Loucy (cell line): Measurements from ENCODE around the gene PTH2.
A peak's percentile ranks its signal among the peaks of the same experiment; 100 is the strongest.

ENCODE experiments used
- H2AFZ ChIP-seq: fragments of 200-600 bp; sonication (generic); 2 replicates; pipeline ENCODE4 v1.6.0; 2016; ENCODE audit warnings: antibody characterized with exemption, mild to moderate bottlenecking, low read length, moderate library complexity
- H3F3A ChIP-seq: fragments of 200-600 bp; 2 replicates; pipeline ENCODE4 v1.6.0; 2016; ENCODE audit warnings: antibody characterized with exemption, low read depth, mild to moderate bottlenecking
- H3K27me3 ChIP-seq: fragments of 200-600 bp; sonication (generic); 2 replicates; pipeline ENCODE4 v1.6.1; 2014; ENCODE audit warnings: low read length, mild to moderate bottlenecking; ENCODE audit not compliant: insufficient read depth, poor library complexity, severe bottlenecking
- H3K36me3 ChIP-seq: fragments of 200-600 bp; sonication (generic); 2 replicates; pipeline ENCODE4 v1.6.1; 2016; ENCODE audit warnings: low read length; ENCODE audit not compliant: insufficient read depth
- H3K4me1 ChIP-seq: fragments of 200-600 bp; sonication (generic); 2 replicates; pipeline ENCODE4 v1.5.1; 2014; ENCODE audit warnings: low read length, mild to moderate bottlenecking; ENCODE audit not compliant: insufficient read depth, poor library complexity, severe bottlenecking
- H3K4me2 ChIP-seq: fragments of 200-600 bp; sonication (generic); 2 replicates; pipeline ENCODE4 v1.6.0; 2014; ENCODE audit warnings: antibody characterized with exemption, low read length, low read depth, mild to moderate bottlenecking; ENCODE audit not compliant: poor library complexity, severe bottlenecking
- H3K4me3 ChIP-seq: fragments of 200-600 bp; sonication (generic); 2 replicates; pipeline ENCODE4 v1.5.1; 2014; ENCODE audit warnings: low read length, mild to moderate bottlenecking, mixed read lengths; ENCODE audit not compliant: poor library complexity, severe bottlenecking
- H3K79me2 ChIP-seq: fragments of 200-600 bp; sonication (generic); 2 replicates; pipeline ENCODE4 v1.6.1; 2014; ENCODE audit warnings: low read length; ENCODE audit not compliant: insufficient read depth
- H3K9ac ChIP-seq: fragments of 200-600 bp; sonication (generic); 2 replicates; pipeline ENCODE4 v1.6.0; 2014; ENCODE audit warnings: mild to moderate bottlenecking, low read depth, low read length, moderate library complexity; ENCODE audit not compliant: poor library complexity, severe bottlenecking
- H3K9me2 ChIP-seq: fragments of 200-600 bp; sonication (generic); replicated peaks from 2 replicates; pipeline ENCODE4 v1.6.1; 2016; ENCODE audit warnings: low read depth, low read length, mixed read lengths
- H3K9me3 ChIP-seq: fragments of 200-600 bp; sonication (generic); 2 replicates; pipeline ENCODE4 v1.6.1; 2014; ENCODE audit warnings: mild to moderate bottlenecking, antibody characterized with exemption, low read length, low read depth; ENCODE audit not compliant: insufficient read depth
- H4K20me1 ChIP-seq: fragments of 200-600 bp; sonication (generic); 2 replicates; pipeline ENCODE4 v1.6.0; 2014; ENCODE audit warnings: antibody characterized with exemption, low read length, mild to moderate bottlenecking; ENCODE audit not compliant: insufficient read depth, poor library complexity, severe bottlenecking
- EZH2phosphoT487 ChIP-seq: fragments of 200-600 bp; IDR thresholded peaks from 2 replicates; pipeline ENCODE4 v1.6.1; 2018; ENCODE audit warnings: antibody characterized with exemption, mild to moderate bottlenecking, moderate library complexity, borderline replicate concordance
- TF ChIP-seq, protein P1 (sequence below): fragments of 200-600 bp; sonication (generic); conservative IDR thresholded peaks from 2 replicates; pipeline ENCODE4 v1.5.1; 2014; ENCODE audit warnings: mild to moderate bottlenecking, antibody characterized with exemption, low read length

PTH2 gene

DNA sequence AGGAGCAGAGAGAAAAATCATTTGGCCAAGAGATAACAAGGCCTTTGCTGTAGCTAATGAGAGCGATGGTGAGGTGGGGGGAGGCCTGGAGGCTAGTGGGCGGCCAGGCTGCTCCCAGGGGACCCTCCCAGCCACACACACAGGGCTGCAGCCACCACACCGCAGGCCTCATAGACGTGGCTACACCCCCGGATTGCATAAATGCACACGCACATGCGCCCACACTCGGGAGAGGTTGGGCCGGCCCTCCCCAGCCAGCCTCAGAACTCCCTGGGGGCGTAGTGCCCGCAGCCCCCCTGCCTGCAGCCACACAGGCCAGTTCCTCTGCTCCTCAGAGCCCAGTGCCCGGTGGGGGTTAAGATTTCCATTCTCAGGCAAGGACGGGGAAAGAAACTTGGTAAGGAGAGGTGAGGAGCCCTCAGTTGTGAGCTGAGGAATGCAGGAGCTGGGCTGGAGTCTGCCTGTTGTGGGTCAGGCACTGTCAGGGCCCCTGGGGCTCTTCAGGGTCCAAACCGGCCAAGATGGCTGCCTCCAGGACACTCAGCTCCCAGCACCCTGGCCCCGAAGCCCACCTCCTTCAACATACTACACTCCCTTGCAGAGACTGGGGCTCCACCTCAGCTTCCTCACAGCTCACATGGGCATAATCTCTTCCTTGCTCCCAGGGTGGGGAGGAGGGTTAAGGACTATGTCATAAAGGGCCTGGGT is 8.0 kb downstream of the PTH2 start:
- TF ChIP-seq, protein P1, sequence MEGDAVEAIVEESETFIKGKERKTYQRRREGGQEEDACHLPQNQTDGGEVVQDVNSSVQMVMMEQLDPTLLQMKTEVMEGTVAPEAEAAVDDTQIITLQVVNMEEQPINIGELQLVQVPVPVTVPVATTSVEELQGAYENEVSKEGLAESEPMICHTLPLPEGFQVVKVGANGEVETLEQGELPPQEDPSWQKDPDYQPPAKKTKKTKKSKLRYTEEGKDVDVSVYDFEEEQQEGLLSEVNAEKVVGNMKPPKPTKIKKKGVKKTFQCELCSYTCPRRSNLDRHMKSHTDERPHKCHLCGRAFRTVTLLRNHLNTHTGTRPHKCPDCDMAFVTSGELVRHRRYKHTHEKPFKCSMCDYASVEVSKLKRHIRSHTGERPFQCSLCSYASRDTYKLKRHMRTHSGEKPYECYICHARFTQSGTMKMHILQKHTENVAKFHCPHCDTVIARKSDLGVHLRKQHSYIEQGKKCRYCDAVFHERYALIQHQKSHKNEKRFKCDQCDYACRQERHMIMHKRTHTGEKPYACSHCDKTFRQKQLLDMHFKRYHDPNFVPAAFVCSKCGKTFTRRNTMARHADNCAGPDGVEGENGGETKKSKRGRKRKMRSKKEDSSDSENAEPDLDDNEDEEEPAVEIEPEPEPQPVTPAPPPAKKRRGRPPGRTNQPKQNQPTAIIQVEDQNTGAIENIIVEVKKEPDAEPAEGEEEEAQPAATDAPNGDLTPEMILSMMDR: no peak
- no peak for TF ChIP-seq EZH2phosphoT487
- H3F3A ChIP-seq: no peaks in the 10 kb centered on the region
- H3K36me3 ChIP-seq: no peaks in the 10 kb centered on the region
- peak overlapping the region; percentile 46 for H3K9ac ChIP-seq
- H4K20me1 ChIP-seq: no peaks in the 10 kb centered on the region
- no peaks in the 10 kb centered on the region for H3K9me2 ChIP-seq
- H3K79me2 ChIP-seq: no peaks in the 10 kb centered on the region
- H2AFZ ChIP-seq: no peak overlapping the region
- H3K27me3 ChIP-seq: no peaks in the 10 kb centered on the region
- no peaks in the 10 kb centered on the region for H3K9me3 ChIP-seq
- peak overlapping the region; percentile 20 for H3K4me2 ChIP-seq
- peaks cover 73% of the 10 kb centered on the region for H3K4me1 ChIP-seq
- H3K4me3 ChIP-seq: no peak overlapping the region

DNA sequence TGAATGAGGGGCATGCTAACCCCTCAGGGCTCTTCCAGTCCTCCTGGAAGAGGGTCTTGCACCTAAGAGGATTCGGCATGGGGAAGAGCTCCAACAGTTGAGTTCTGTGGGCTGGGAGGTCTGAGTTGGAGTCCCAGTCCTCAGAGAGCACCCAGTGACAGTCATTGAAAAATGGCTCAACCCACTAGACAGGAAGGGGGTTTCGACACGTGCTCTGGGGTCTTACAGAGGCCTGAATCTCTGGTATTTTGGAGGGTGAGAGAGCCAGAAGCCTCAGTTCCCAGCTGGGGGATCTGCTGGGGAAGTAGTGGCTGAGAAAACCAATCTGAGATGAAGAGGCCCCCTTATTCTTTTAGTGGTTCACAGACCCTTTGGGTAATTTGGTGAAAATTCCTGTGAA is 9.0 kb downstream of the PTH2 start:
- Histone ChIP-seq H3K9ac (peak overlapping the region; percentile 46), H3K27me3 (no peaks in the 10 kb centered on the region), H3K9me2 (no peaks in the 10 kb centered on the region), H3F3A (no peaks in the 10 kb centered on the region), H2AFZ (no peak overlapping the region), H3K36me3 (no peaks in the 10 kb centered on the region), H3K4me2 (no peak overlapping the region), H4K20me1 (no peaks in the 10 kb centered on the region), H3K4me3 (no peak overlapping the region), H3K79me2 (no peaks in the 10 kb centered on the region), H3K4me1 (peaks cover 74% of the 10 kb centered on the region), H3K9me3 (no peaks in the 10 kb centered on the region)
- TF ChIP-seq, protein P1: no peak
- TF ChIP-seq EZH2phosphoT487: no peak

DNA sequence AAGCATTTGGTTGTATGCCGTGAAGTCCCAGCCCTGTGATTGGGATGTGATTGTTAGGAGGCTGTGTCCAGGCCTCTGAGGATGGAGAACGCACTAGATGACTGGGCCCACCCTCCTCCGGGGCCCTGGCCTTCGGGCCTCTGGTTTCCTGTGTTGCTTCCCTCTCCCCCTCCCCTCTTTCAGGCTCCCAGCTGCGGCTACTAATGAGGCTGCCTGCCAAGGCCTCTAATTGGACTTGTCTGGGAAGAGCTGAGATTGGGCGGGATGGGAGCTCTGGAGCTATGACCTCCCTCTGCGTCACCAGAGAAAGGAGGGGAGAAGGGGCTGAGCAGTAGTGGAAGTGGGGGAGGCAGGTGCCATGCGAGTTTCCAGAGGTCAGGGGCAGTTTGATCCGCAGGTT is 9.9 kb downstream of the PTH2 start:
- Histone ChIP-seq H4K20me1 (no peaks in the 10 kb centered on the region), H3K4me1 (peaks cover 81% of the 10 kb centered on the region), H3F3A (no peaks in the 10 kb centered on the region), H3K36me3 (no peaks in the 10 kb centered on the region), H3K27me3 (no peaks in the 10 kb centered on the region), H3K79me2 (no peaks in the 10 kb centered on the region), H3K4me2 (no peak overlapping the region), H3K4me3 (no peak overlapping the region), H3K9ac (peak overlapping the region; percentile 2), H3K9me2 (no peaks in the 10 kb centered on the region), H2AFZ (no peak overlapping the region), H3K9me3 (no peaks in the 10 kb centered on the region)
- TF ChIP-seq EZH2phosphoT487: no peak
- TF ChIP-seq, protein P1: no peak
